Lower leg skin (tissue), 3 donors: Measurements from ENCODE around the gene TMEM213.

Experiments used
- POLR2A ChIP-seq, 2 donors: fragments of 450-650 bp; IDR thresholded peaks; one replicate each; pipeline ENCODE4 v1.6.1; 2016 to 2017; ENCODE audit warnings: antibody characterized with exemption in 2 of 2, mild to moderate bottlenecking in 1 of 2, moderate library complexity in 1 of 2
- TF ChIP-seq, protein P1 (sequence below), 3 donors: fragments of 450-650 bp; IDR thresholded peaks; one replicate each; pipeline ENCODE4 v1.5.1; 2016; ENCODE audit warnings: antibody characterized with exemption in 3 of 3, mild to moderate bottlenecking in 3 of 3, moderate library complexity in 2 of 3

GRCh38 chr7:138755331-138755747, 42.5 kb upstream of the TMEM213 start:
- TF ChIP-seq, protein P1, sequence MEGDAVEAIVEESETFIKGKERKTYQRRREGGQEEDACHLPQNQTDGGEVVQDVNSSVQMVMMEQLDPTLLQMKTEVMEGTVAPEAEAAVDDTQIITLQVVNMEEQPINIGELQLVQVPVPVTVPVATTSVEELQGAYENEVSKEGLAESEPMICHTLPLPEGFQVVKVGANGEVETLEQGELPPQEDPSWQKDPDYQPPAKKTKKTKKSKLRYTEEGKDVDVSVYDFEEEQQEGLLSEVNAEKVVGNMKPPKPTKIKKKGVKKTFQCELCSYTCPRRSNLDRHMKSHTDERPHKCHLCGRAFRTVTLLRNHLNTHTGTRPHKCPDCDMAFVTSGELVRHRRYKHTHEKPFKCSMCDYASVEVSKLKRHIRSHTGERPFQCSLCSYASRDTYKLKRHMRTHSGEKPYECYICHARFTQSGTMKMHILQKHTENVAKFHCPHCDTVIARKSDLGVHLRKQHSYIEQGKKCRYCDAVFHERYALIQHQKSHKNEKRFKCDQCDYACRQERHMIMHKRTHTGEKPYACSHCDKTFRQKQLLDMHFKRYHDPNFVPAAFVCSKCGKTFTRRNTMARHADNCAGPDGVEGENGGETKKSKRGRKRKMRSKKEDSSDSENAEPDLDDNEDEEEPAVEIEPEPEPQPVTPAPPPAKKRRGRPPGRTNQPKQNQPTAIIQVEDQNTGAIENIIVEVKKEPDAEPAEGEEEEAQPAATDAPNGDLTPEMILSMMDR (IDR thresholded peaks at IDR 0.05) = no peak
- no peak for TF ChIP-seq POLR2A (IDR thresholded peaks at IDR 0.05)
